K562 (cell line): ENCODE data around the gene ADAMTSL3. TPM values are rescaled to one million over a fixed set of nuclear protein-coding genes. Genes with fewer than 3 reads are reported as not detected.

ENCODE experiments used
- ATAC-seq: fragments of 200-7000 bp; cut with Tn5 transposase; 3 replicates; pipeline ENCODE4 v1.9.1; 2020; ENCODE audit warnings: moderate library complexity
- BruUV-seq: library from RNA; stranded (reverse); fragments of 400-500 nt; replicated peaks from 2 replicates; lab custom pipeline; 2021; lab: Mats Ljungman, UMichigan
- CTCF ChIA-PET: fragments of 300-600 bp; formaldehyde crosslinking; extraction: SDS; loops from one replicate; lab custom pipeline; 2021; ENCODE audit warnings: low intra/inter-chr PET ratio; lab: Yijun Ruan, JAX
- POLR2A ChIA-PET: fragments of 300-600, 350-650 bp; sonication (Branson Sonifier 250); formaldehyde crosslinking; extraction: SDS; loops from one replicate; lab custom pipeline; 2021; ENCODE audit warnings: antibody characterized with exemption, inconsistent platforms; lab: Yijun Ruan, JAX
- DNase-seq, 4 experiments: peaks; one replicate each; pipeline versions ENCODE4 v3.0.0 to v3.0.0-alpha.2; 2011 to 2018; ENCODE audit warnings: low spot score in 3 of 4, mixed read lengths in 3 of 4; ENCODE audit errors: extremely low read depth in 1 of 4
- FAIRE-seq: peaks from 2 replicates; lab custom pipeline; 2011; peaks lifted over from hg19 to GRCh38; lab: Jason Lieb, UNC
- H2AFZ ChIP-seq: 2 replicates; pipeline ENCODE4 v1.6.0; 2011; ENCODE audit warnings: low read depth, low read length, control low read depth, inconsistent platforms
- H3K27ac ChIP-seq: fragments of 200-600 bp; 3 replicates; pipeline ENCODE4 v1.8.0; 2011; ENCODE audit warnings: low read depth, mild to moderate bottlenecking, control low read depth, inconsistent platforms, low read length, moderate library complexity, mixed read lengths; ENCODE audit errors: extremely low read depth
- H3K27me3 ChIP-seq, 2 experiments: fragments of 300-600 bp in 1 of 2; 2 replicates in 1 of 2; 3 replicates in 1 of 2; pipeline versions ENCODE4 v1.6.0 to v1.8.0; 2011; ENCODE audit warnings: inconsistent platforms in 2 of 2, low read length in 2 of 2, mild to moderate bottlenecking in 1 of 2, mixed read lengths in 1 of 2, moderate library complexity in 1 of 2; ENCODE audit not compliant: control insufficient read depth in 2 of 2, insufficient read depth in 2 of 2
- H3K36me3 ChIP-seq: fragments of 300-600 bp; 3 replicates; pipeline ENCODE4 v1.8.0; 2011; ENCODE audit warnings: mild to moderate bottlenecking, low read length, inconsistent platforms; ENCODE audit not compliant: control insufficient read depth, insufficient read depth
- H3K4me1 ChIP-seq, 2 experiments: fragments of 200-600 bp in 1 of 2; replicated peaks in 1 of 2; 2 replicates in 1 of 2; 3 replicates in 1 of 2; pipeline versions ENCODE4 v1.5.1 to v1.8.0; 2011; ENCODE audit warnings: inconsistent platforms in 2 of 2, low read length in 2 of 2, mild to moderate bottlenecking in 1 of 2, mixed read lengths in 1 of 2, moderate library complexity in 1 of 2; ENCODE audit not compliant: control insufficient read depth in 2 of 2, insufficient read depth in 2 of 2
- H3K4me2 ChIP-seq: 2 replicates; pipeline ENCODE4 v1.6.1; 2011; ENCODE audit warnings: low read length, control low read depth, inconsistent platforms, mixed read lengths; ENCODE audit not compliant: insufficient read depth
- H3K4me3 ChIP-seq: fragments of 200-600 bp; sonication (generic), shearing (Covaris generic); 2 replicates; pipeline ENCODE4 v1.5.1; 2016; ENCODE audit warnings: control low read depth, inconsistent platforms
- H3K79me2 ChIP-seq: fragments of 200-600 bp; 3 replicates; pipeline ENCODE4 v1.8.0; 2011; ENCODE audit warnings: low read length, inconsistent platforms; ENCODE audit not compliant: control insufficient read depth, insufficient read depth
- H3K9ac ChIP-seq, 2 experiments: 2 replicates each; pipeline versions ENCODE4 v1.6.0 to v1.6.1; 2011; ENCODE audit warnings: low read depth in 2 of 2, low read length in 2 of 2, control low read depth in 1 of 2, inconsistent platforms in 1 of 2, mild to moderate bottlenecking in 1 of 2, mixed read lengths in 1 of 2; ENCODE audit not compliant: insufficient read depth in 1 of 2
- H3K9me1 ChIP-seq: one replicate; pipeline ENCODE4 v1.6.0; 2011; ENCODE audit warnings: inconsistent platforms, mild to moderate bottlenecking, low read length, moderate library complexity; ENCODE audit not compliant: control insufficient read depth, insufficient read depth
- H3K9me3 ChIP-seq: replicated peaks from 2 replicates; pipeline ENCODE4 v1.5.1; 2011; ENCODE audit warnings: low read depth, low read length, inconsistent platforms; ENCODE audit not compliant: control insufficient read depth, insufficient read depth
- H4K20me1 ChIP-seq: replicated peaks from 2 replicates; pipeline ENCODE4 v1.6.1; 2011; ENCODE audit warnings: low read length, inconsistent platforms, mixed read lengths; ENCODE audit not compliant: control insufficient read depth, insufficient read depth
- C11orf30 ChIP-seq: fragments of 450-650 bp; IDR thresholded peaks from 2 replicates; pipeline ENCODE4 v1.6.1; 2016; ENCODE audit warnings: low read depth, mild to moderate bottlenecking
- KLF6 ChIP-seq: fragments of 250-450 bp; sonication (Bioruptor Pico); IDR thresholded peaks from 2 replicates; pipeline ENCODE4 v1.4.0; 2020; ENCODE audit warnings: mild to moderate bottlenecking, moderate library complexity, borderline replicate concordance
- MAFF ChIP-seq: IDR thresholded peaks from 2 replicates; pipeline ENCODE4 v1.6.1; 2012; ENCODE audit warnings: low read length, improper control_type of control experiment
- MAFG ChIP-seq: fragments of 450-650 bp; conservative IDR thresholded peaks from 2 replicates; pipeline ENCODE4 v1.6.1; 2016; ENCODE audit warnings: missing genetic modification characterization, missing compliant biosample characterization
- MAFK ChIP-seq: IDR thresholded peaks from 2 replicates; pipeline ENCODE4 v1.6.1; 2011; ENCODE audit warnings: low read length, improper control_type of control experiment
- PHF8 ChIP-seq: fragments of 200-600 bp; sonication (generic); IDR thresholded peaks from 2 replicates; pipeline ENCODE4 v1.6.1; 2012; ENCODE audit warnings: mixed run types, mild to moderate bottlenecking, inconsistent platforms, low read length, moderate library complexity, borderline replicate concordance
- TOE1 ChIP-seq, 2 experiments: fragments of 450-650 bp in 1 of 2; sonication (generic) in 1 of 2; formaldehyde crosslinking in 1 of 2; IDR thresholded peaks; 2 replicates each; pipeline versions ENCODE4 v1.7.1 to v1.8.0; 2016 to 2022; ENCODE audit warnings: borderline replicate concordance in 2 of 2, mild to moderate bottlenecking in 2 of 2, antibody characterized with exemption in 1 of 2, inconsistent platforms in 1 of 2, low read depth in 1 of 2, missing genetic modification reagents in 1 of 2, moderate library complexity in 1 of 2
- ZNF316 ChIP-seq: fragments of 450-650 bp; IDR thresholded peaks from 2 replicates; pipeline ENCODE4 v1.6.1; 2016
- WGBS: fragments of 100-300 bp; shearing (Covaris generic); methylation state at CpG from one replicate; pipeline ENCODE4 v1.1.6; 2016; ENCODE audit warnings: low coverage, mixed read lengths; ENCODE audit not compliant: insufficient coverage; ENCODE audit errors: missing lambda C conversion rate; 5-methylcytosine and 5-hydroxymethylcytosine counted together
- in situ Hi-C: fragments of 300-500 bp; cut with MboI; formaldehyde crosslinking; loops from 4 replicates; pipeline ENCODE4 v1.15.0; 2018; ENCODE audit warnings: inconsistent platforms, mixed read lengths
- intact Hi-C: fragments of 100-400 bp; cut with micrococcal nuclease; formaldehyde crosslinking; loops from 2 replicates; pipeline ENCODE4 v1.14.2; 2022
- polyA plus RNA-seq, 8 experiments: library from polyadenylated mRNA; depleted of rRNA in 4 of 8; stranded (reverse) in 5 of 8; unstranded in 3 of 8; fragments of >200 nt; fragmentation: Nextera tagmentation in 2 of 8; fragmentation: Illumina TruSeq in 1 of 8; extraction: Ambion mirVana in 2 of 8; extraction: Trizol in 1 of 8; gene quantifications; 2 replicates each; pipeline versions ENCODE4 v1.2.1 to v1.2.3, GENCODE V29; 2011 to 2014; ENCODE audit warnings: inconsistent platforms in 1 of 8, missing spikeins in 1 of 8
- total RNA-seq, 7 experiments: library from RNA; depleted of rRNA in 6 of 7; stranded (reverse); fragments of >200 nt in 6 of 7; fragmentation: Illumina TruSeq in 2 of 7; extraction: Trizol in 2 of 7; gene quantifications; 2 replicates each; pipeline versions ENCODE4 v1.2.1 to v1.2.3, GENCODE V29; 2011 to 2021; ENCODE audit warnings: low replicate concordance in 1 of 7
- TF ChIP-seq, protein P1 (sequence below), 2 experiments: fragments of 450-650 bp in 1 of 2; sonication (generic) in 1 of 2; formaldehyde crosslinking in 1 of 2; IDR thresholded peaks in 1 of 2; conservative IDR thresholded peaks in 1 of 2; 2 replicates each; pipeline versions ENCODE4 v1.6.1 to v1.8.1; 2016 to 2023; ENCODE audit warnings: mild to moderate bottlenecking in 2 of 2, moderate library complexity in 2 of 2, inconsistent platforms in 1 of 2, missing genetic modification reagents in 1 of 2

The ADAMTSL3 gene
- total and polyA plus RNA-seq, 9 of the 15 experiments (the other 6 are each of a cell fraction or from before 2014, with no cell fraction given): 0.01 to 0.18 (median 0.07) TPM; not detected in 3

DNA sequence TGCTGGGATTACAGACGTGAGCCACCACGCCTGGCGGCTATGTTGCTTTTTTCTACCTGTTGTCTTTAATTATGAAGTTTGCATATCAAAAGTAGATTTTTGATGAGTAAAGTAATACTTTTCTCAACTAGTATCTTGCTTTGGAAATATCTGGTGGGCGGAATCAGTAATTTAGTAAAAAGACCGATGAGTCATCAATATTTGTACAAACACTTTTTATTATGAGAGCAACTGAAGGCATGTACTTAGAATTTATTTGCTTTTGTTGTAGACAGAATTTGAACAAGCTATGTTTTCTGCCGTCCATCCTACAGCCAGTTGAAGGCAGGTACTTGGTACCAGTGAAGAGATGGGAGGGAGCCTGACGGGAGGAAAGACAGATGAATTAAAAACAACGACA is 164.7 kb downstream of the ADAMTSL3 start:
- in situ Hi-C loops: no loop called here
- 1% methylated on average over 8 of the region's 8 CpGs for WGBS
- H3K9ac ChIP-seq: no peak overlapping the region

More for the DNA sequence above, 164.7 kb downstream of the ADAMTSL3 start:
- BruUV-seq: no TSS peak
- H3K9me3 ChIP-seq: no peaks in the 10 kb centered on the region
- H2AFZ ChIP-seq: no peak overlapping the region
- H3K4me1 ChIP-seq: no peaks in the 10 kb centered on the region
- DNase-seq (no peak), FAIRE-seq (no peak), ATAC-seq (no peak)
- CTCF ChIA-PET: no interaction called here
- peaks cover 0 to 7% of the 10 kb centered on the region in 2 experiments; a peak in 1 of 5 replicates for H3K27me3 ChIP-seq
- POLR2A ChIA-PET: interaction anchor here (0.6 kb wide), 1 partner anchor 76 kb away, joined by 3 read pairs; no protein-coding TSS in a partner anchor
- H3K9me1 ChIP-seq: no peaks in the 10 kb centered on the region
- H3K79me2 ChIP-seq: no peaks in the 10 kb centered on the region
- intact Hi-C loops: no loop called here
- TF ChIP-seq, protein P1, sequence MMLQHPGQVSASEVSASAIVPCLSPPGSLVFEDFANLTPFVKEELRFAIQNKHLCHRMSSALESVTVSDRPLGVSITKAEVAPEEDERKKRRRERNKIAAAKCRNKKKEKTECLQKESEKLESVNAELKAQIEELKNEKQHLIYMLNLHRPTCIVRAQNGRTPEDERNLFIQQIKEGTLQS (IDR thresholded peaks at IDR 0.05): peak; percentile 20; the same call in 1 of the 2 replicates
- TF ChIP-seq, protein P1 (CRISPR knock-in tag; conservative IDR thresholded peaks at IDR 0.05): no peak
- TF ChIP-seq MAFF: peak; percentile 35; the same call in 1 of the 2 replicates
- no peak for TF ChIP-seq KLF6 (CRISPR knock-in tag)
- TF ChIP-seq MAFK: peak; percentile 13; the same call in 1 of the 2 replicates
- TF ChIP-seq TOE1 (IDR thresholded peaks at IDR 0.05; ENCODE audit: borderline replicate concordance): no peak
- no peak for TF ChIP-seq TOE1 (CRISPR knock-in tag; IDR thresholded peaks at IDR 0.05; ENCODE audit: borderline replicate concordance, low read depth)
- TF ChIP-seq MAFG (tag): peak; percentile 69; the same call in 1 of the 2 replicates
- no peak for TF ChIP-seq PHF8
- peak; percentile 78 for TF ChIP-seq ZNF316
- TF ChIP-seq C11orf30: peak; percentile 46; the same call in 1 of the 2 replicates
- H4K20me1 ChIP-seq: no peaks in the 10 kb centered on the region
- no peak overlapping the region for H3K27ac ChIP-seq
- no peak overlapping the region for H3K4me2 ChIP-seq
- no peaks in the 10 kb centered on the region for H3K36me3 ChIP-seq
- no peak overlapping the region for H3K4me3 ChIP-seq
